ELR (cell line): ENCODE data around the gene OSTC.

ENCODE experiments used
- DNase-seq: peaks from one replicate; pipeline ENCODE4 v3.0.0-alpha.2; 2015; ENCODE audit warnings: low read depth

OSTC gene

GRCh38 chr4:108716340-108716739, 65.9 kb downstream of the OSTC start:
- DNase-seq: no peak

GRCh38 chr4:108717386-108717785, 67.0 kb downstream of the OSTC start:
- DNase-seq: no peak
